ENCODE measurements around the gene METTL25.

- TF ChIP-seq REST (IDR thresholded peaks at IDR 0.05; ENCODE audit: borderline replicate concordance) (no peak), CTCF (IDR thresholded peaks at IDR 0.05; ENCODE audit: poor library complexity, severe bottlenecking) (no peak), EZH2 (IDR thresholded peaks at IDR 0.05; ENCODE audit: borderline replicate concordance, insufficient read depth, low read length, poor library complexity, severe bottlenecking) (no peak)
Measured at GRCh38 chr12:82448911-82449578, 90.7 kb downstream of the METTL25 start.

All from neural cell (in vitro differentiated cells).